Hematopoietic multipotent progenitor cell treated with erythropoietin and hydrocortisone succinate and interleukin-3 and kit ligand, for 4 days (in vitro differentiated cells): ENCODE results near the gene BOD1L1.
A peak's percentile ranks its signal among the peaks of the same experiment; 100 is the strongest.

ENCODE experiments used
- DNase-seq: peaks from one replicate; pipeline ENCODE4 v3.0.0-alpha.2; 2015

The BOD1L1 gene

GRCh38 chr4:13555325-13555724 lies 72.2 kb downstream of the BOD1L1 start:
- DNase-seq = no peak

GRCh38 chr4:13553081-13553480 lies 74.4 kb downstream of the BOD1L1 start:
- no peak for DNase-seq

GRCh38 chr4:13548984-13549546 lies 78.5 kb downstream of the BOD1L1 start:
- peak; percentile 90 for DNase-seq

- no peak for DNase-seq
These were observed 79.2 kb downstream of the BOD1L1 start for GRCh38 chr4:13548059-13548983.

GRCh38 chr4:13547485-13548041 lies 80.0 kb downstream of the BOD1L1 start:
- DNase-seq = no peak

GRCh38 chr4:13546941-13547484 lies 80.5 kb downstream of the BOD1L1 start:
- DNase-seq = peak; percentile 27

- no peak for DNase-seq
These were observed 81.2 kb downstream of the BOD1L1 start for GRCh38 chr4:13546142-13546940.

- DNase-seq = no peak
These were observed 82.1 kb downstream of the BOD1L1 start for GRCh38 chr4:13545394-13545808.

GRCh38 chr4:13544606-13545393 lies 82.7 kb downstream of the BOD1L1 start:
- DNase-seq = peak; percentile 77

- DNase-seq = no peak
These were observed 83.5 kb downstream of the BOD1L1 start, which contains the start of gene NKX3-2 for GRCh38 chr4:13543839-13544605. Gene NKX3-2 (minus strand): TSS chr4:13544508. CDS start chr4:13544414, 94 bp downstream.

GRCh38 chr4:13543032-13543838 lies 84.3 kb downstream of the BOD1L1 start:
- DNase-seq = peak; percentile 34

- DNase-seq = no peak
These were observed 84.9 kb downstream of the BOD1L1 start for GRCh38 chr4:13542577-13543031.

- peak; percentile 40 for DNase-seq
These were observed 85.6 kb downstream of the BOD1L1 start for GRCh38 chr4:13541720-13542576.

- no peak for DNase-seq
These were observed 86.3 kb downstream of the BOD1L1 start for GRCh38 chr4:13541176-13541604.

GRCh38 chr4:13540446-13541175 lies 86.9 kb downstream of the BOD1L1 start:
- no peak for DNase-seq

GRCh38 chr4:13539619-13540445 lies 87.7 kb downstream of the BOD1L1 start:
- DNase-seq = no peak

GRCh38 chr4:13539047-13539618 lies 88.4 kb downstream of the BOD1L1 start:
- no peak for DNase-seq
